PC-9 (cell line): ENCODE measurements around the gene RCAN1. TPM values are rescaled to one million over a fixed set of nuclear protein-coding genes. Genes with fewer than 3 reads are reported as not detected.

Experiments used
- BruUV-seq: library from RNA; stranded (reverse); fragments of 400-500 nt; replicated peaks from 2 replicates; lab custom pipeline; 2021; lab: Mats Ljungman, UMichigan
- CTCF ChIA-PET: fragments of 300-600 bp; sonication (Branson Sonifier 250); formaldehyde crosslinking; loops from one replicate; lab custom pipeline; 2022; ENCODE audit warnings: antibody characterized with exemption; lab: Charles Lee
- POLR2A ChIA-PET: fragments of 300-600 bp; sonication (Branson Sonifier 250); formaldehyde crosslinking; loops from one replicate; lab custom pipeline; 2022; ENCODE audit warnings: antibody characterized with exemption; ENCODE audit not compliant: unreplicated experiment; lab: Charles Lee
- DNase-seq, 2 experiments: peaks; one replicate each; pipeline versions ENCODE4 v3.0.0 to v3.0.0-alpha.2; 2015 to 2022; ENCODE audit warnings: mixed read lengths in 1 of 2
- H2AFZ ChIP-seq: fragments of 200-600 bp; sonication (generic); 2 replicates; pipeline ENCODE4 v1.8.1; 2017; ENCODE audit warnings: antibody characterized with exemption
- H3F3A ChIP-seq: fragments of 200-600 bp; sonication (generic); 2 replicates; pipeline ENCODE4 v1.8.1; 2017; ENCODE audit warnings: antibody characterized with exemption, mild to moderate bottlenecking, low read depth; ENCODE audit not compliant: insufficient read depth
- H3K27ac ChIP-seq: fragments of 200-600 bp; sonication (generic); 2 replicates; pipeline ENCODE4 v1.6.1; 2016; ENCODE audit warnings: mixed run types
- H3K27me3 ChIP-seq: fragments of 200-600 bp; sonication (generic); 2 replicates; pipeline ENCODE4 v1.6.1; 2016; ENCODE audit warnings: low read depth, mixed run types; ENCODE audit not compliant: insufficient read depth
- H3K36me3 ChIP-seq: fragments of 200-600 bp; sonication (generic); 2 replicates; pipeline ENCODE4 v1.6.1; 2016; ENCODE audit warnings: low read depth, mixed run types
- H3K4me1 ChIP-seq: fragments of 200-600 bp; sonication (generic); replicated peaks from 2 replicates; pipeline ENCODE4 v1.6.1; 2016; ENCODE audit warnings: mixed run types; ENCODE audit not compliant: insufficient read depth
- H3K4me2 ChIP-seq: fragments of 200-600 bp; sonication (generic); 2 replicates; pipeline ENCODE4 v1.6.1; 2017; ENCODE audit warnings: mixed run types
- H3K4me3 ChIP-seq: fragments of 200-600 bp; sonication (generic); 2 replicates; pipeline ENCODE4 v1.6.1; 2016; ENCODE audit warnings: mixed run types
- H3K79me2 ChIP-seq: fragments of 200-600 bp; sonication (generic); 2 replicates; pipeline ENCODE4 v1.6.1; 2017; ENCODE audit warnings: low read depth, mixed run types
- H3K9me2 ChIP-seq: fragments of 200-600 bp; sonication (generic); 2 replicates; pipeline ENCODE4 v1.8.1; 2017; ENCODE audit warnings: mild to moderate bottlenecking; ENCODE audit not compliant: insufficient read depth
- H3K9me3 ChIP-seq: fragments of 200-600 bp; sonication (generic); 2 replicates; pipeline ENCODE4 v1.8.1; 2016; ENCODE audit warnings: low read depth; ENCODE audit not compliant: insufficient read depth
- H4K20me1 ChIP-seq: fragments of 200-600 bp; sonication (generic); 2 replicates; pipeline ENCODE4 v1.8.1; 2017; ENCODE audit not compliant: insufficient read depth
- EZH2 ChIP-seq: fragments of 200-600 bp; sonication (generic); IDR thresholded peaks from 2 replicates; pipeline ENCODE4 v1.8.0; 2017; ENCODE audit warnings: antibody characterized with exemption, low read depth
- intact Hi-C: fragments of 100-400 bp; cut with micrococcal nuclease; formaldehyde crosslinking; loops from one replicate; pipeline ENCODE4 v1.10.0; 2022; ENCODE audit not compliant: unreplicated experiment
- total RNA-seq: library from RNA; stranded (reverse); gene quantifications from 2 replicates; pipeline ENCODE4 v1.2.3, GENCODE V29; 2021
- TF ChIP-seq, protein P1 (sequence below): fragments of 200-600 bp; sonication (generic); conservative IDR thresholded peaks from 2 replicates; pipeline ENCODE4 v1.6.1; 2017; ENCODE audit warnings: mixed run types, antibody characterized with exemption, mild to moderate bottlenecking, moderate library complexity

Gene RCAN1
- total RNA-seq, 1 experiment from 2014 or later, result 7.2 TPM

DNA sequence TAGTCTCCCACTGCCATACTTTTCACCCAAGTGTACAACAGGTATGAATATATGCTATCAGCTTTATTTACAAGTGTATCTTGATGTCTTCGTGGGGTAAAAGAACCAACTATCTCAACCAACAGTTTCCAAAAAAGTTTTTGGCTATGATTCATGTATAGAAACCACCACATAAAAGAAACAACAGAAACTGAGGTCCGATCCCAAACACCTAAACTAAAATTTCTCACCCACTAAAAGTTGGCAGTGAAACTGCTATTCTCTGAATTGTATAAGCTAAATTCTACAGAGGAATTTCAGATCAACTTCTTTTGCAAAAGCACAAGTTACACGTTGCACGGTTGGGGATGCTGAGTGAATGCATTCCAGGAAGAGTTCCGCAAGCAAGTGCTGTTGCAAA lies 97.9 kb downstream of the RCAN1 start:
- Histone ChIP-seq H2AFZ (no peak overlapping the region), H3K27ac (no peak overlapping the region), H3K4me1 (no peaks in the 10 kb centered on the region), H3K36me3 (no peaks in the 10 kb centered on the region; the same call in 1 of the 2 replicates), H3K9me2 (no peaks in the 10 kb centered on the region), H3K27me3 (no peaks in the 10 kb centered on the region), H3K9me3 (no peaks in the 10 kb centered on the region), H4K20me1 (no peaks in the 10 kb centered on the region), H3F3A (no peaks in the 10 kb centered on the region), H3K4me2 (no peak overlapping the region), H3K4me3 (no peak overlapping the region), H3K79me2 (no peaks in the 10 kb centered on the region)
- no TSS peak for BruUV-seq
- intact Hi-C loops, result no loop called here
- ChIA-PET POLR2A (no interaction called here), CTCF (no interaction called here)
- no peak for DNase-seq
- TF ChIP-seq, protein P1, sequence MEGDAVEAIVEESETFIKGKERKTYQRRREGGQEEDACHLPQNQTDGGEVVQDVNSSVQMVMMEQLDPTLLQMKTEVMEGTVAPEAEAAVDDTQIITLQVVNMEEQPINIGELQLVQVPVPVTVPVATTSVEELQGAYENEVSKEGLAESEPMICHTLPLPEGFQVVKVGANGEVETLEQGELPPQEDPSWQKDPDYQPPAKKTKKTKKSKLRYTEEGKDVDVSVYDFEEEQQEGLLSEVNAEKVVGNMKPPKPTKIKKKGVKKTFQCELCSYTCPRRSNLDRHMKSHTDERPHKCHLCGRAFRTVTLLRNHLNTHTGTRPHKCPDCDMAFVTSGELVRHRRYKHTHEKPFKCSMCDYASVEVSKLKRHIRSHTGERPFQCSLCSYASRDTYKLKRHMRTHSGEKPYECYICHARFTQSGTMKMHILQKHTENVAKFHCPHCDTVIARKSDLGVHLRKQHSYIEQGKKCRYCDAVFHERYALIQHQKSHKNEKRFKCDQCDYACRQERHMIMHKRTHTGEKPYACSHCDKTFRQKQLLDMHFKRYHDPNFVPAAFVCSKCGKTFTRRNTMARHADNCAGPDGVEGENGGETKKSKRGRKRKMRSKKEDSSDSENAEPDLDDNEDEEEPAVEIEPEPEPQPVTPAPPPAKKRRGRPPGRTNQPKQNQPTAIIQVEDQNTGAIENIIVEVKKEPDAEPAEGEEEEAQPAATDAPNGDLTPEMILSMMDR, result no peak
- no peak for TF ChIP-seq EZH2

DNA sequence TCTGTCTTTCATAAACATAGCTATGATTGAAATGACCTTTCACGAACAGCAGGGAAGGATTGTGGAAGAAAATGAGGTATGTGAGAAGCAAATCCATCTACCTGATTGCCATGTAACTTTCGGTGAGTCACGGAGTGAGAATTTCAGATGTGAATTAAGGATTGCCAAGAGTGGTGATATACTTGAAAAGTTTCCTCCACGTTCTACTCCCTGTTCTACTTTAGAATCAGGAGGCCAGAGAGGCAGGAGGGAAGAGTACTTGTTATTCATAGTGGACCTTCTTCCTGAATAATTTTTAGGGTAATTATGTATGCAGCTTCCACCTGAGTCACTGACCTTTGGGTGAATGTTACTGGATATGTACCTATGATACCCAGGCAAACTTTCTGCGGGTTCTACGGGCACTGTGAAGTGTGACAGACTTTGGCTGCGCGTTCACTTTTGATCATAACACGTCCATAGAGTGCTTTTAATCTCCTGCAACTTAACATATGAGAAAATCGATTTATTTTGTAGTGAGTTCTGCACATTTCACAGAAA lies 100.3 kb downstream of the RCAN1 start:
- DNase-seq, result no peak
- H3K9me2 ChIP-seq, result no peaks in the 10 kb centered on the region
- H3K36me3 ChIP-seq, result no peaks in the 10 kb centered on the region
- H3K27ac ChIP-seq, result no peak overlapping the region
- CTCF ChIA-PET, result interaction anchor here (0.6 kb wide), 1 partner anchor 58 kb away, joined by 3 read pairs; no protein-coding TSS in a partner anchor
- no TSS peak for BruUV-seq
- no peak overlapping the region for H3K4me2 ChIP-seq
- H3K4me3 ChIP-seq, result no peak overlapping the region
- H3K4me1 ChIP-seq, result 0 out of 2 replicates have a peak, but pooled peaks cover 3% of the 10 kb centered on the region
- no peaks in the 10 kb centered on the region for H3K79me2 ChIP-seq
- H3F3A ChIP-seq, result no peaks in the 10 kb centered on the region
- POLR2A ChIA-PET, result no interaction called here
- no peaks in the 10 kb centered on the region for H3K9me3 ChIP-seq
- no peak overlapping the region for H2AFZ ChIP-seq
- no peaks in the 10 kb centered on the region for H4K20me1 ChIP-seq
- no peaks in the 10 kb centered on the region for H3K27me3 ChIP-seq
- intact Hi-C loops, result no loop called here
- TF ChIP-seq EZH2, result no peak
- TF ChIP-seq, protein P1, result no peak

DNA sequence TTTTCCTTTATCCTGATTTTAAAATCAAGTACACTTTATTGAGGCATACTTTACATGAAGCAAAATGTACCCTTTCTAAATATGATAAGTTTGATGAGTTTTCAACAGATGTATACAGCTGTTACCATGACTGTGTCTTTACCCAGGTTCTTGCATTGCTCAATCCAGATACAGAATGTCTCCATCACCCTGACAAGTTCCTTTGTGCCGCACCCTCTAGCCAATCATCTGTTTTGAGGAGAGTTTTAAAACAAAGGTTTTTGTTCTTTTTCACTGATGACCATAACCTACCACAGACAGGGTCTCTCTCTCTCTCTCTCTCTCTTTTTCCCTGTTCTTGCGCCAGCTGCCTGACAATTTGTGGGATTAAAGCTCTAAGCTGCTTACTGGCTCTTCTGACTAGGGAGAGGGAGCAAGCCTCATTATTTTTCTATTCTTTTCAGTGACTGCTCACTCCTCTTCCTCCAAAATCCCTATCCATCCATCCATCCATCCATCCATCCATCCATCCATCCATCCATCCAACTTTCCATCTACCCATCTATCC lies 101.7 kb downstream of the RCAN1 start:
- Histone ChIP-seq H3K27me3 (no peaks in the 10 kb centered on the region), H3K4me2 (no peak overlapping the region), H3K9me3 (no peaks in the 10 kb centered on the region), H4K20me1 (no peaks in the 10 kb centered on the region), H3K36me3 (no peaks in the 10 kb centered on the region), H3K4me1 (0 out of 2 replicates have a peak, but pooled peaks cover 3% of the 10 kb centered on the region), H3F3A (no peaks in the 10 kb centered on the region), H3K27ac (no peak overlapping the region), H3K79me2 (no peaks in the 10 kb centered on the region), H3K9me2 (no peaks in the 10 kb centered on the region), H2AFZ (no peak overlapping the region), H3K4me3 (no peak overlapping the region)
- ChIA-PET CTCF (no interaction called here), POLR2A (no interaction called here)
- intact Hi-C loops, result no loop called here
- DNase-seq, result no peak
- BruUV-seq, result no TSS peak
- TF ChIP-seq EZH2, result no peak
- TF ChIP-seq, protein P1, result no peak
